Liver (tissue), 9 donors: ENCODE results near the gene TMC1. TPM values are rescaled to one million over a fixed set of nuclear protein-coding genes. Genes with fewer than 3 reads are reported as not detected.

Experiments
- DNase-seq: peaks from one replicate; pipeline ENCODE4 v3.0.0-alpha.2; 2017; ENCODE audit warnings: low spot score
- H3K27ac ChIP-seq, 2 donors: one replicate each; pipeline ENCODE4 v1.7.0; 2013; ENCODE audit warnings: inconsistent platforms in 2 of 2, low read length in 2 of 2, control low read depth in 1 of 2, low read depth in 1 of 2, mild to moderate bottlenecking in 1 of 2
- H3K27me3 ChIP-seq, 4 donors: one replicate each; pipeline versions ENCODE4 v1.6.1 to v1.7.0; 2013; ENCODE audit warnings: low read length in 3 of 4, inconsistent platforms in 1 of 4, mild to moderate bottlenecking in 1 of 4, moderate library complexity in 1 of 4; ENCODE audit not compliant: control insufficient read depth in 4 of 4, insufficient read depth in 4 of 4
- H3K36me3 ChIP-seq, 4 donors: one replicate each; pipeline versions ENCODE4 v1.6.1 to v1.7.0; 2013; ENCODE audit warnings: low read length in 3 of 4, mild to moderate bottlenecking in 3 of 4, low read depth in 1 of 4, moderate library complexity in 1 of 4; ENCODE audit not compliant: control insufficient read depth in 4 of 4, insufficient read depth in 3 of 4
- H3K4me1 ChIP-seq, 4 donors: one replicate each; pipeline versions ENCODE4 v1.6.1 to v1.7.0; 2013; ENCODE audit warnings: low read length in 3 of 4, mild to moderate bottlenecking in 3 of 4, moderate library complexity in 1 of 4; ENCODE audit not compliant: control insufficient read depth in 4 of 4, insufficient read depth in 4 of 4
- H3K4me3 ChIP-seq, 3 donors: one replicate each; pipeline versions ENCODE4 v1.6.1 to v1.7.0; 2013; ENCODE audit warnings: low read length in 3 of 3, control low read depth in 1 of 3, low read depth in 1 of 3, mild to moderate bottlenecking in 1 of 3
- H3K9ac ChIP-seq, 2 donors: one replicate each; pipeline ENCODE4 v1.7.0; 2013; ENCODE audit warnings: low read length in 2 of 2, mild to moderate bottlenecking in 2 of 2, moderate library complexity in 2 of 2, control low read depth in 1 of 2, low read depth in 1 of 2
- H3K9me3 ChIP-seq, 4 donors: one replicate each; pipeline versions ENCODE4 v1.6.1 to v1.7.0; 2013; ENCODE audit warnings: low read length in 3 of 4; ENCODE audit not compliant: control insufficient read depth in 4 of 4
- ATF3 ChIP-seq: IDR thresholded peaks from 2 replicates; pipeline ENCODE4 v1.6.1; 2016; ENCODE audit warnings: antibody characterized with exemption
- CTCF ChIP-seq: fragments of 150-350 bp; IDR thresholded peaks from 2 replicates; pipeline ENCODE4 v1.5.1; 2017; ENCODE audit warnings: improper control_type of control experiment, low read depth, low read length; ENCODE audit not compliant: missing input control
- GABPA ChIP-seq, 2 donors: IDR thresholded peaks in 1 of 2; conservative IDR thresholded peaks in 1 of 2; 2 replicates each; pipeline ENCODE4 v1.6.1; 2016; ENCODE audit warnings: antibody characterized with exemption in 2 of 2, mild to moderate bottlenecking in 1 of 2, moderate library complexity in 1 of 2
- HNF4G ChIP-seq: IDR thresholded peaks from 2 replicates; pipeline ENCODE4 v1.6.1; 2016; ENCODE audit warnings: antibody characterized with exemption
- MAX ChIP-seq: IDR thresholded peaks from 2 replicates; pipeline ENCODE4 v1.6.1; 2016; ENCODE audit warnings: antibody characterized with exemption
- NR2F2 ChIP-seq: IDR thresholded peaks from 2 replicates; pipeline ENCODE4 v1.6.1; 2016; ENCODE audit warnings: antibody characterized with exemption
- RAD21 ChIP-seq, 2 donors: IDR thresholded peaks; 2 replicates each; pipeline ENCODE4 v1.6.1; 2016; ENCODE audit warnings: antibody characterized with exemption in 2 of 2, mild to moderate bottlenecking in 2 of 2
- RXRA ChIP-seq, 2 donors: IDR thresholded peaks; 2 replicates each; pipeline ENCODE4 v1.6.1; 2017 to 2018; ENCODE audit warnings: antibody characterized with exemption in 2 of 2, mild to moderate bottlenecking in 1 of 2
- SP1 ChIP-seq: IDR thresholded peaks from 2 replicates; pipeline ENCODE4 v1.6.1; 2018; ENCODE audit warnings: antibody characterized with exemption, mild to moderate bottlenecking
- ZBTB33 ChIP-seq: IDR thresholded peaks from 2 replicates; pipeline ENCODE4 v1.6.1; 2016; ENCODE audit warnings: antibody characterized with exemption
- WGBS: extraction: QIAGEN DNeasy Blood & Tissue Kit; methylation state at CpG from one replicate; pipeline ENCODE4 v1.1.7; 2013; 5-methylcytosine and 5-hydroxymethylcytosine counted together
- polyA plus RNA-seq, 2 donors: library from polyadenylated mRNA; stranded (reverse) in 1 of 2; unstranded in 1 of 2; fragments of 200-250 nt in 1 of 2; fragments of >200 nt in 1 of 2; fragmentation: Nextera tagmentation in 1 of 2; extraction: Ambion mirVana in 1 of 2; gene quantifications; one replicate each; pipeline versions ENCODE4 v1.2.1 to v1.2.3, GENCODE V29; 2013 to 2015
- total RNA-seq, 2 donors: library from RNA; depleted of rRNA; stranded (reverse); fragments of >200 nt; gene quantifications; one replicate each; pipeline ENCODE4 v1.2.3, GENCODE V29; 2014
- donor health status: healthy.
- donor health status: healthy.
- donor health status: healthy.
- donor health status: healthy.
- donor health status: healthy.

Gene TMC1
- total and polyA plus RNA-seq, 4 donors = 0.09 TPM; not detected in 3

DNA sequence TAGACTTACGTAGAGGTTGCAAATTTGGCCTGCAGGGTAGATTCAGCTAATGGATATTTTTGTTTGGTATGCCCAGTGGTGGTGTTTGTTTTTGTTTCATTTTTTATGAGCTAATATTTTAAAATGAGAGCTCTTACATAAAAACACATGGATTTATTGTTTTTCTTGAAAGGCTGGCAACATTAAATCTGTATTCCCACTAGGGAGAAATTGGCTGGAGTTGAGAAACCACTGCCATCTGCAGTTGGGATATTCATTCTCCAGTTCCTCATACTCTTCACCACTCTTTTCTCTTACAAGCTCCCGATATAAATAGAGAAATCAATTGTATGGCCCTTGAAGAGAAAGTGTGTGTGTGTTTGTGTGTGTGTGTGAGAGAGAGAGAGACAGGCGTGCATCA, 288.2 kb downstream of the TMC1 start:
- H3K9me3 ChIP-seq = no peaks in the 10 kb centered on the region
- no peak for DNase-seq

GRCh38 chr9:72812559-72813111, 291.2 kb downstream of the TMC1 start:
- no peak for DNase-seq

More for the DNA sequence above, 288.2 kb downstream of the TMC1 start:
- Histone ChIP-seq H3K9ac (no peak overlapping the region), H3K4me3 (no peak overlapping the region), H3K27ac (no peak overlapping the region), H3K36me3 (no peaks in the 10 kb centered on the region), H3K27me3 (no peaks in the 10 kb centered on the region), H3K4me1 (no peaks in the 10 kb centered on the region)
- 94% methylated on average over 3 of the region's 3 CpGs for WGBS
- TF ChIP-seq ZBTB33 (no peak), GABPA (IDR thresholded peaks at IDR 0.05 in 1 of 2, conservative IDR thresholded peaks at IDR 0.05 in 1 of 2) (no peak), RAD21 (IDR thresholded peaks at IDR 0.05) (no peak), HNF4G (no peak), NR2F2 (no peak), SP1 (no peak), MAX (no peak), ATF3 (no peak), CTCF (no peak), RXRA (IDR thresholded peaks at IDR 0.05) (no peak)

More at GRCh38 chr9:72812559-72813111, 291.2 kb downstream of the TMC1 start:
- no peak overlapping the region for H3K9ac ChIP-seq
- no peaks in the 10 kb centered on the region for H3K27me3 ChIP-seq
- no peaks in the 10 kb centered on the region for H3K9me3 ChIP-seq
- H3K4me3 ChIP-seq = no peak overlapping the region
- 80% methylated on average over 2 of the region's 2 CpGs for WGBS
- H3K27ac ChIP-seq = no peak overlapping the region
- H3K36me3 ChIP-seq = no peaks in the 10 kb centered on the region
- TF ChIP-seq ZBTB33 = no peak
- H3K4me1 ChIP-seq = no peaks in the 10 kb centered on the region
